ENCODE results near the gene TROAP.
"Not testable (repeated sequence)": the region's sequence is repeated elsewhere in the genome, so short reads cannot be mapped to it uniquely, and the experiment has no call there.

Gene TROAP, protein sequence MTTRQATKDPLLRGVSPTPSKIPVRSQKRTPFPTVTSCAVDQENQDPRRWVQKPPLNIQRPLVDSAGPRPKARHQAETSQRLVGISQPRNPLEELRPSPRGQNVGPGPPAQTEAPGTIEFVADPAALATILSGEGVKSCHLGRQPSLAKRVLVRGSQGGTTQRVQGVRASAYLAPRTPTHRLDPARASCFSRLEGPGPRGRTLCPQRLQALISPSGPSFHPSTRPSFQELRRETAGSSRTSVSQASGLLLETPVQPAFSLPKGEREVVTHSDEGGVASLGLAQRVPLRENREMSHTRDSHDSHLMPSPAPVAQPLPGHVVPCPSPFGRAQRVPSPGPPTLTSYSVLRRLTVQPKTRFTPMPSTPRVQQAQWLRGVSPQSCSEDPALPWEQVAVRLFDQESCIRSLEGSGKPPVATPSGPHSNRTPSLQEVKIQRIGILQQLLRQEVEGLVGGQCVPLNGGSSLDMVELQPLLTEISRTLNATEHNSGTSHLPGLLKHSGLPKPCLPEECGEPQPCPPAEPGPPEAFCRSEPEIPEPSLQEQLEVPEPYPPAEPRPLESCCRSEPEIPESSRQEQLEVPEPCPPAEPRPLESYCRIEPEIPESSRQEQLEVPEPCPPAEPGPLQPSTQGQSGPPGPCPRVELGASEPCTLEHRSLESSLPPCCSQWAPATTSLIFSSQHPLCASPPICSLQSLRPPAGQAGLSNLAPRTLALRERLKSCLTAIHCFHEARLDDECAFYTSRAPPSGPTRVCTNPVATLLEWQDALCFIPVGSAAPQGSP

DNA sequence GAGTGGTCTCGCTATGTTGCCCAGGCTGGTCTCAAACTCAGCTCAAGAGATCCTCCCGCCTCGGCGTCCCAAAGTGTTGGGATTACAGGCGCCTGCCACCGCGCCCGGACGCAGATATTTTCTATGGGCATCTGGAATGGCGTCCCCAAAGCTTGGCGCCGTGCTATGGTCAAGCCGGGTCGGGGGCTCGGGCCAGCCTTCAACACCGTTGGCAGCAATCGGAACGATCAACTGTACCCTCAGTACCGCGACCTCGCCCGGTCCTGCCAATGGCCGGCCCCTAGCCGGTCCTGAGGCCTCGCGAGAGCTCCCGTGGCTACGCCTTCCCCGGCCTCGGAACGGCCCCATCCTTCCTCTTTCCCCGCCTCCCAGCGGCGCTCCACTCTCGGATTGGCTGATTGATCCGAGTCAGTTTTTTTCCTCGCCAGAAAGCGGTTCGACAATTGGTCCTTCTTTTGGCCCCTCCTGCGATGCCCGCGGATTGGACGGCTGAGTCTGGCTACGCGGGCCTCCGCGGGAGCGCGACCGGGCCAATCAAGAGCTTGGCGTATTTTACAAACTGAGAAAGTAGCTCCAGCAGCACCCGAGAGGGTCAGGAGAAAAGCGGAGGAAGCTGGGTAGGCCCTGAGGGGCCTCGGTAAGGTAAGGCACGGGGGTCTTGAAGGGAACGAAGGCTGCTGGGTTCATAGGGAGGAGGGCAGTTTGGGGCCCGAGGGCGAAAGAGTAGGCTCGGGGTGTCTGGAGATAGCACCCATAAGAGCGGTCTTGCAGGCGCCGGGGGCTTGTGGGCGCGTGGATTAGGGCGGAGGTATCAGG, at the start of gene TROAP:
TSS of gene TROAP (plus strand) at position 548 of the 816 bp plus-strand sequence. CDS start 354 bp downstream, outside the sequence.
- peak; percentile 99 for DNase-seq (ENCODE audit: low spot score)

DNA sequence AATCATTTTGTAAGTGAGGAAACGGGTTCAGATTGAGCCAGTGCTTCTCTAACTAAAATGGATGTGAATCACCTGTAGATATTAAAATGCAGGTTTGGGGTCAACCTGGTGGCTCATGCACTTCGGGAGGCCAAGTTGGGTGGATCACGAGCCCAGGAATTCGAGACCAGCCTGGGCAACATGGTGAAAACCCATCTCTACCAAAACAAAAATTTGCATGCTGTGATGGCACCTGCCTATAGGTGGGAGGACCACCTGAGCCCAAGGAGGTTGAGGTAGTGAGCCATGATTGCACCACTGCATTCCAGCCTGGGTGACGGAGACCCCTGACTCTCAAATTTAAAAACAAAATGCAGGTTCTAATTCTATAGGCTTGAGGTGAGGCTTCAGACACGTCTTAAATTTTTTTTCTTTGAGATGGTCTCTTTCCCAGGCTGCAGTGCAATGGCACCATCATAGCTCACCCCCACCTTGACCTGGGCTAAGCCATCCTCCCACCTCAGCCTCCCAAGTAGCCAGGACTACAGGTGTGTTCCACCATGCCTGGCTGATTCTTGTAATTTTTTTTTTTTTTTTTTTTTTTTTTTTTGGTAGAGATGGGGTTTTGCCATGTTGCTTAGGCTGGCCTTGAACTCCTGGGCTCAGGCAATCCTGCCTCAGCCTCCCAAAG, 49.2 kb upstream of the TROAP start:
- no peak for DNase-seq (ENCODE audit: low spot score)

DNA sequence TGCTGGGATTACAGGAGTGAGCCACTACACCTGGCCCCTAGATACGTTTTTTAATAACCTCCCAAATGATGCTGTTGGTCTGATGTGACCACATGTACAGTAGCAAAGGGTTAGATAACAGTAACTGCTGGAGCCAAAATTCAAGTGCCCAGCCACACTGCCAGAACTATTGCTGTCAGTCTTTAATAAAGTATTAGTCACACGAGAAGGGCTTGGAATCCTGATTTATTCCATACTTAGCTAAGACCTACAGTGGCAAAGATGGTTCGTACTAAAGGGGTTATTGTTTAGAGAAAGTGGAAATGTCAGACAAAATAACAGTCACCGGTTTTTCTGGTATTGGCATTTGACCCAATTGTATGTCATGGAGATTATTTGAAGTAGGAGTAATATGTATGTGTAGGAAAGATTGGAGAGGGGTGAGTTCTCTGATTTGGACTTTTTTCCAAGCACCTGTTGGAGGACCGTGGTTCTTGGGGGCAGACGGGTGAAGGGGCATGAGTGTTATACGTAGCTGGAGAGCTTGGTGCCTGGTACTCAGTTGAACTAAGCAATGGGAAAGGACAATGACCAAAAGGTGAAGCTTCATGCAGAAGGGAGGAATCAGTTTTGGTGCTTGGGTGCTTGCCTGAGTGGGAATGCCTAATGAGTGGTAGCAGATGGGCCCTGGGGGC, 48.5 kb upstream of the TROAP start:
- no peak for DNase-seq (ENCODE audit: low spot score)

DNA sequence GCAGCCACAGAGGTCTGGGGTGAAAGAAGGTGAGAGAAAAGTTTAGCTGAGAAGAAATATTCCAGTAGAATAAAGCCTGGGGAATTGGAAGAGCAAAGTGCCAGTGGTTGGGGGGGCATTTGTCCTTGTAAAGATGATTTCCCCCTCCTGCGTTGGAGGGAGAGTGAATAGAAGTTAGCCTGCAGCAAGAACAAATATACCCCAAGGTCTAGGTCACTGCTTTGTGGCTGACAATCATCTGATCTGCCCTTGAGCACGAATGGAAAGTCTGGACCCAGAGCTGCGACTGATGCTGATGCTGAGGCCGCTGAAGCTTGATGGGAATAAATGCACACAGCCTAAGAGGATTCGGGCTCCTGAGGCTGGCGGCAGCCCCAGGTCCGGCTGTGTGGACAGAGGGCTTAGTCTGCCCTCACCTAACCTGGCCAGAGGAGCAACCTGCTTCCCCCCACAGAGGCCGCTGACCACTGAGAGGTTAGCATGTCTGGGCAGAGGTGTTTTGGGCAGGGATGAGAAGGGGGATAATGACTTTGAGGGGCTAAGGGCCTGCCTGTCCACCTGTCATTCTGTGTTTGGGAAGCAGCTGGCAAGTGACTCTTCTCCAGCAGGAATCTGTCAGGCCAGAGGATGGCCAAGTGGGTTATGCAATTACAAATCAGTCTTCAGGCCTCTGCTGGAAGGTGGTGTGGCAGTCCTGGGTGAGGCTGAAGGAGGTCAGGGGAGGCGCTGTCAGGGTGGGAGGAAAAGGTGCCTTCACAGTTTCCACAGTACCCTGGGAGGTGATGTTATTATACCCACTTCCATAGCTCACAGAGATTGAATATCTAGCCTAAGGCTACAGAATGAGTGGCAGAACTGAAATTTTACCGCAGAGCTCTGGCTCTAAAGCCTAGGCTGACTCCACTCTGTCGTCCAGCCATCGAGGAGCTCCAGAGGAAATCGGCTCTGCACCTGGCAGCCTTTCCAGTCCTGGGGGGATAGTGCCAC, 46.5 kb upstream of the TROAP start:
- DNase-seq (ENCODE audit: low spot score): no peak

DNA sequence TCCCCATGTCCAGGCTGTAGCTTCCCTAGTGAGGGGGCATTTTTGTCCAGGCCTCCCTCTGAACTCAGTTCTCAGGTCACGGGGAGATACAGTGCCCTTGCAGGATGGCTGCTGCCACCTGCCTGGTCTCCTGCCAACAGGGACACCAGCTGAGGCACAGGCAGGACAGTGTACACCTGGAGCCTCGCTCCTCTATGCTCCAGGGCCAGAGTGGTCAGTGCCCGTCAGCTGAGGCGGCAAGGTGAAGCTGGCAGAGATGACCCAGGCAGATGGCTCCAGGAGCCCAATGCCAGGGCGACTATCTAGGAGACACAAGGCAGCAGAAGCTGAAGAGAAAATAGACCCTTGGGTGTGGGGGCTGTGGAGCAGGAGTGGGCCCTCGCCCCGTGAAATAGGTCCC, 45.6 kb upstream of the TROAP start:
- no peak for DNase-seq (ENCODE audit: low spot score)

DNA sequence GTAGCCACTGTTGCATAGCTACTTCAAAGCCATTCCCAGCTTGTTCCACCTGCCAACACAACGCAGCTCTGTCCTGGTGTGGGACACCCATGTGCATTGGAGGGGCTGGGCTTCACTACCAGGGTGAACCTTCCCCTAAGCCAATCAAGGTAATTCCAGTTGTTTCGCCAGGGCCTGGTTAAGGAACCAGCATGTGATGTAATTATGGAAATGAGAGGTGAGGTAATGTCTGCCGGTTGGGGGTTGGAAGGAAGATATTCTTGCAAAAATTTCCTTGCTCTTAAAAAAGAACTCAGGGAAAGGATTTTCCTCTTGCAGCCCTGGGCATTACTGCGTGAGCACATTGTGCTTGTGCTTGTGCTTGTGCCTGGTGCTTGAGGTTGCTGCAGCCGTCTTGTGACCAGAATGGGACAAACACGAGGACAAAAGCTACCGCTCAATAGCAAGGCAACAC, 43.3 kb upstream of the TROAP start:
- DNase-seq (ENCODE audit: low spot score): no peak

DNA sequence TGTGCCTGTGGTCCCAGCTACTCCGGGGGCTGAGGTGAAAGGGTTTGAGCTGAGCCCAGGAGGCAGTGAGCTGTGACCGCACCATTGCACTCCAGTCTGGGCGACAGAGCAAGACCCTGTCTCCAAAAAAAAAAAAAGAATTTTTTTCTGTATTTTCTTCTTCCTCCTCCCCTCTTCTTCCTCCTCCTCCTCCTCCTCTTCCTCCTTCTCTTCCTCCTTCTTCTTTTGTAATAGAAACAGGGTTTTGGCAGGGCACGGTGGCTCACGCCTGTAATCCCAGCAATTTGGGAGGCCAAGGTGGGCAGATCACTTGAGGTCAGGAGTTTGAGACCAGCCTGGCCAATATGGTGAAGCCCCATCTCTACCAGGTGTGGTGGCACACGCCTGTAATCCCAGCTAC, 42.5 kb upstream of the TROAP start:
- DNase-seq (ENCODE audit: low spot score): not testable (repeated sequence)

DNA sequence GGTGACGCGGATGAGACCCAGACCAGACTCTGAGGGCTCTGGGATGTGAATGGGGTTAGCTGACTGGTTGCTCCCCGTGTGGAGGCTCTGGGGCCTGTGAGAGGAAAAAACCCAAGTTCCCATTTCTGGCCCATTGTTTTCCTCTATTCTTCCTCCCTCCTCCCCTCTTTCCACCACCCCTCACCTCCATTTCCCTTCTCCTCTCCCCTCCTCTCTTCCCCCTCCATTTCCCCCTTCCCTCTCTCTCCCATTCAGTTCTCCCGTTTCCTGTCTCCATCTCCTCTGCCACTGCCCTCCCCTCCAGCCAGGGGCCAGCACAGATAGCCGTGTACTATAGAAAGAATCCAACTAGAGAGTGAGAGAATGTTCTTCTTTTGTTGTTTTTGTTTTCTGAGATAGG, 40.8 kb upstream of the TROAP start:
- no peak for DNase-seq (ENCODE audit: low spot score)

DNA sequence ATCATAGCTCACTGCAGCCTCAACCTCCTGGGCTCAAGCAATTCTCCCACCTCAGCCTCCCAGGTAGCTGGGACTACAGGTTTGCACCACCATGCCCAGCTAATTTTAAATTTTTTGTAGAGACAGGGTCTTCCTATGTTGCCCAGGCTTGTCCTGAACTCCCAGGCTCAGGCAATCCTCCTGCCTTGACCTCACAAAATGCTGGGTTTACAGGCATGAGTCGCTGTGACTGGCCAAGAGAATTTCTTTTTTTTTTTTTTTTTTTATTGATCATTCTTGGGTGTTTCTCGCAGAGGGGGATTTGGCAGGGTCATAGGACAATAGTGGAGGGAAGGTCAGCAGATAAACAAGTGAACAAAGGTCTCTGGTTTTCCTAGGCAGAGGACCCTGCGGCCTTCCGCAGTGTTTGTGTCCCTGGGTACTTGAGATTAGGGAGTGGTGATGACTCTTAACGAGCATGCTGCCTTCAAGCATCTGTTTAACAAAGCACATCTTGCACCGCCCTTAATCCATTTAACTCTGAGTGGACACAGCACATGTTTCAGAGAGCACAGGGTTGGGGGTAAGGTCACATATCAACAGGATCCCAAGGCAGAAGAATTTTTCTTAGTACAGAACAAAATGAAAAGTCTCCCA, 40.2 kb upstream of the TROAP start:
- not testable (repeated sequence) for DNase-seq (ENCODE audit: low spot score)

DNA sequence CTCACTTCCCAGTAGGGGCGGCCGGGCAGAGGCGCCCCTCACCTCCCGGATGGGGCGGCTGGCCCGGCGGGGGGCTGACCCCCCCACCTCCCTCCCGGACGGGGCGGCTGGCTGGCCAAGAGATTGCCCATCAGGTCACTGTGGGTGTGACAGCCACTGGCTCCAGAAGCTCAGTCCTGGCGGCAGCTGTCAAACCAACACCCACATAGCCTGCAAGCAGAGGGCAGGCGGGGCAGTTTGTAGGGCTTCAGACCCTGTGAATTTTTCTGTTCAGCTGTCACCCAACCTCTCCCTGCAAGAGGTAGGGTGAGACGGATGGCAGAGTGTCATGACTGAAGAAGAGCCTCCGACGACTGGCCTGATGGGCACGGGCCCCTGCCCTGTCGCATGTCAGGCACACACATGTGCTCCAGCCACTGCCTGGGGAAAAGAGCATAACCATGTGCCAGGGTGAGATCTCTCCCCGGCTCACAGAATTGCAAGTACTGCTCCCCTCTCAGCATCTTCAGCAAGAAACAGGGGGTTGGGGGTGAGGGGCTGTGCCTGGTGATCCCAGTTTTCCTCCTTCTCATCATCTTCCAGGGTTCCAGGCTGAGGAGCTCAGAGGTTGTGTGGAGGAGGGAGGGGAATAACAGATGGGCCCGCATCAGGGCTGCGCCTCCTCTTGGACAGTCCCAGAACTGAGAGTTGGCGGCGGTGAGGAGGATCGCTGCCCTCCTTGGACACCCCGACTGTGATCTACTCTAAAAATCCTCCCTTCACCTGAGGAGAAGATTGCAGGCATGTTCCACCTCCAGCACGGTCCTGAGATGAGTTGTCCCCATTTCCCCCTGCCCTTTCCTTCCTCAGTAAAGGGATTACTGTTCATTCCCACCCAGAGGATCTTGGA, 39.3 kb upstream of the TROAP start:
- DNase-seq (ENCODE audit: low spot score): no peak

DNA sequence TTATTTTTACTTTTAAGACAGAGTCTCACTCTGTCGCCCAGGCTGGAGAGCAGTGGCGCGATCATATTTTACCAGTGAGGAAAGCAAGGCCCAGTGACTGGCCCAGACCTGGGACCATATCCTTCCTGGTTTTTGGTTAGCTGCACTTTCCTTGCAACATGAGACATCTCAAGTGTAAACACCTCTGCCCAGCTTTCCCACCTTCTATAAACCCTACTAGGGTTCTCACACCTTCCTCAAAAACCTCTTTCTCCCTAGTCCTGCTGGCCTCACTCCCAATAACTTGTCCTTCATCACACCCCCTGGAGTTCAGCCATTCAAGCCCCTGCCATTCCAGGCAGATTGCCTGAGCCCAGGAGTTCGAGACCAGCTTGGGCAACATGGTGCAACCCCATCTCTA, 38.4 kb upstream of the TROAP start:
- DNase-seq (ENCODE audit: low spot score): no peak

DNA sequence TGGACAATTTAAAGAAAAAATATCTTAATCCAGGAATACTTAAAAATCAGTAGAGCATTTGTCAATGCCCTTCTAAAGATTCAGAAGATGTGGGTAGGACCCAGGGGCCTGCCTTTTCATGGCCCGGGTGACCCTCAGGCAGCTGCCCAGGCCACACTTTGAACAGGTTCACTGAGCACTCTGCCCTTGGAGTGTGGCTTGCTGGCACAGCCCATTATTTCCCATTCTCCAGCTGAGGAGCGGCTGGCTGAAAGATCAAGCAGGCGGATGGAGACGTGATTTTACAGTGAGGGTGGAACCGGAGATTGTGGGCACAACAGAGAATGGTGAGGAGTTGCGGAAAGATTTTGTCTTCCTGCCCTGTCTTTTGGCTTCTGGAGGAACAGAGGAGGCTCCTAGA, 35.2 kb upstream of the TROAP start:
- DNase-seq (ENCODE audit: low spot score): no peak

DNA sequence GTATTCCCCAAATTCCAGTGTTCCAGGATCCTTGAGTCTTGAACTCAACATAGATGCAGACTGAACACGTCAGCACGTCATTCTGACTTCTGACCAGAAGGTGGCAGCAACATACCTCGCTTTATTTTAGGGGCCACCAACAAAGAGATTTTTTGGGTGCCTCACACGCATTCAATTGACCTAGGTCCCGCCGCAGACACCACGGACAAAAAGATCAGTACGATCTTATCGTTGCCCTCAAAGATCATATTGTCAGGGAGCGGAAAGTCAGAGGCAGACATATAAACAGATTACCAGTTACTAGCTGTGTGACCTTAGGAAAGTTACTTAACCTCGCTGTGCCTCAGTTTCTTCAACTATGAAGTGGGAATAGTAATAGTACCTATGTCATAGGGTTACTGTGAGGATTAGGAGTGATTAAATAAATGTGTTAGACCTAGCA, 34.6 kb upstream of the TROAP start:
- peak; percentile 73 for DNase-seq (ENCODE audit: low spot score)

DNA sequence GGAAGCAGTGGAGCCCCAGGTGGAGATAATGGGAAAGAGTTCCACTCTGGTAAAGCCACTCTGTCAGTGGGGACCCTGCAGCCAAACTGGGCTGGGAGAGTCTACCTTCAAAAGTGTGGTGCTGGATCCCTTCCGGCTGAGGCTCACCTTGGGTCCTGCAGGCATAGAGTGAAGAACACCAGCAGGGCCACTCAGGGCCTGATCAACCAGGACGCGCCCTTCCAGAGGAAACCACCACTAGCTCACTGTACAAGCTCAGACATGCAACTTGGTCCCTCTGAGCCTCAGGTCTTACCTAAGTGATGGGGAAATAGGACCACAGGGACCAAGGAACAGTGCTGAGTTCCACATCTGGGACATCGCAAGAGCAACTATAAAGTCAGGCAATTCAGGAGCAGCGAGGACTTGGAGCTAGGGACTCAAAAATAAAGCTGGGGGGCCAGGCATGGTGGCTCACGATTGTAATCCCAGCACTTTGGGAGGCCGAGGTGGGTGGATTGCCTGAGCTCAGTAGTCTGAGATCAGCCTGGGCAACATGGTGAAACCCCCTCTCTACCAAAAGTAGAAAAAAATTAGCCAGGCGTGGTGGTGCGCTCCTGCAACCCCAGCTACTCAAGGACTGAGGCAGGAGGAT, 34.0 kb upstream of the TROAP start:
- DNase-seq (ENCODE audit: low spot score): no peak

DNA sequence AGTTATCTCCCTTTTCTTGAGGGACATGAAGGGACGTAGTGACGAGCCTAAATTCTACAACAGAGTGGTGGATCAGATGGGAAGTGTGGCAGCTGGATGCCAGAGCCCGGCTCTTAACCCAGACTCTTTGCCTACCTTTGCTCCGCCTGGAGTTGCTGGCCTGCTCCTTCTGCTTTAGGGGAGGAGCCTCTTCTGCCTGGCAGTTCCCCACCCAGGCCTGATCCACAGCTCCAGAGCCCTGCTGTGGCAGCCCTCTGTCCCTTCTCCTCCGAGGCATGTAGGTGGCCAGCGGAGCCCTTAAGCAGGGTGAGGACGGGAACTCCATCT, 30.4 kb upstream of the TROAP start:
- DNase-seq (ENCODE audit: low spot score): no peak

DNA sequence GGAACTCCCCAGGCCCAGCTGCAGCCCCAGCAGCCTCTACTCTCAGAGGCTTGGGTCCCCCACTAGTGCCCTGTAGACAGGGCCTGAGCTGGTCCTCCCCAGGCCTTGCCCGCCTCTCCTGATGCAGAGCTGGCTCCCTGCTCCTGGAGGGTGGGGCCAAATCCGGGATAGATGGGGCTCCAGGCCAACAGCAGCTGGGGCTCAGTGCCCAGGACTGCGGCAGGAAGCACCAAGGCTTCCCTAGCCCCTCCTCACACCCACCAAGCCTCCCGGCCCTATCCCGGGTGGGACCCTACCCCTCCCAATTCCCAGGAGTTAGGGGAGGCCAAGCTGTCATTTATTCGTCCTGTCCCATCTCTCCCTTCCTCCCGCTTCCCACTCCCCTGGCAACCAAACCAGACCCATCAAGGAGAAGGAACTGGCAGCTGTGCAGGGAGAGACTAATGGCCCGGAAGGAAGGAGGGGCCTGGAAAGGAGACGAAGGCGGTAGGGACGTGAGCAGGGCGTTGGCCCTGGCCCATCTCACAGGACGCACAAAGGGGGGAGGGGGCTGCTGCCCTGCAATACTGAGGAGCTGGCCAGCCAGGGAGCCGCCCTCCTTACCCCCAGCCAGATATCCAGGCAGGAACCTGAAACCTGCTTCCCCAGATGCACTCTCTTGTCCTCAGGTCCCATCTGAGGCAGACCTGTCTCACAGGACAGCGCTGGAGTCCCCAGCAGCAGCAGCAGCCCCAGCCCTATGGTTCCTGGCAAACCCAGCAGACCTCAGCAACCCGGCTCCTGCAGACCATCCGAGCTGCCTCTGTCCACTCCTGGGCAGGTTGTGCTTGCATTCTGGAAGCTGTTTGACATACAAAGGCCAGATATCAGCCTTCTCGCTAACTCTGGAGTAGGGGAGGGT, 29.7 kb upstream of the TROAP start:
- DNase-seq (ENCODE audit: low spot score): no peak

Data from hematopoietic multipotent progenitor cell treated with erythropoietin and hydrocortisone succinate and interleukin-3 and kit ligand, for 15 days (in vitro differentiated cells).